ENCODE results near the gene HEATR9.

Gene HEATR9

DNA sequence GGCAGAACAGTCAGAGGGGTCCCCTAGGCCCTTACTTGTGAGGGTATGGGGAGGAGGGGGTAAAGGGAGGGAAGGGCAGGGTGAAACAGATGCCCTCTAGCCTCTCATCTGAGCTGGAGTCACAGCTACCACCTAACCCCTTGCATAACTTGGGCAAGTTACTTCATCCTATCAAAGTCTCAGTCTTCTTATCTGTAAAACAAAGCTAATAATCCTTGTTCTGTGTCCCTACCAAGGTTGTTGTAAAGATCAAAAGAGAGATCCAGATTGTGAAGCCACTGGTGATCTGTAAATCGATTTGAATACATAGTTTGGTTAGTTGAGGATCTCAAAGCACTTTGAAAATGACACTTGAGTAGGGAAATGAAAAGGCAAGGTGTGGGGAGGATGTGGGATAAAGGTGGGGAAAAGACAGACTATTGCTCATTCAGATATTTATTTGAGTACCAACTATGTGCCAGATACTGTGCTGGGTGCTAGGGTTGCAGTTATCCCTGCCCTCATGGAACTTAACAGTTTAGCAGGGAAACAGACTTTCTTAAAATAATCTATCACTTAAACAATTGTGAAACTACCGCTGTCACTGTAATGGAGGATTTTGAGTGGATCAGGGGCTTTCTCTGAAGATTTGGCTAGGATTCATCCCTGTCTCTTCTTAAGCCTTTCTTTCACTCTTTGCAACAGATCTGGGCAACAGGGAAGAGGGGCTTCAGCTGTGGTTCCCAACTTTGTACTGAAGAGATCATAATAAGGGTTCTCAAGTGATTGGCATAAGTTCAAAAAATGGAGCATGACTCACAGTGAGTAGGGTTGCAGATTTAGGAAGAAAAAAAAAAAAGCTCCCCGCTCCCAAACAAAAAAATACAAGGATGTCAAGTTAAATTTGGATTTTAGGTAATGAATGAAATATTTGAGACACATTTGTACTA is 3.0 kb downstream of the HEATR9 start:
- DNase-seq (ENCODE audit: low read depth): no peak

DNA sequence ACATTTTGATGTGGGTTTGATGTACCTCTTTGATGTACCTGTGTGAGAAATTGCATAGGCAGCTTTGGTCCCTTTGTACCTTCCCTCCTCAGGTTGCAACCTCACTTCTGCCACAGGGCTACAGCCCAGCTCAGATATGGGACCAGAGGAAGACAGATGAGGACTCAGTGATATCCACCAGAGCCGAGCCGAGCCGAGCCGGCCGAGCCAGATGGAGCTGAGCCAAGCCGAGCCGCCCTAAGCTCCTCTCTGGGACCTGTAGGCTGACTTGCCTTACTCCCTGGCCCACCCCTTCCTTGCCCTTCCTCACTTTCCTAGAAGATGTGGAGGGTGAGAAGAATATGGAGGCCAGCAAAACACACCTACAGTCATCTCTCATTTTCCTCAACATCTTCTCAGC is 3.8 kb downstream of the HEATR9 start:
- DNase-seq (ENCODE audit: low read depth): no peak

DNA sequence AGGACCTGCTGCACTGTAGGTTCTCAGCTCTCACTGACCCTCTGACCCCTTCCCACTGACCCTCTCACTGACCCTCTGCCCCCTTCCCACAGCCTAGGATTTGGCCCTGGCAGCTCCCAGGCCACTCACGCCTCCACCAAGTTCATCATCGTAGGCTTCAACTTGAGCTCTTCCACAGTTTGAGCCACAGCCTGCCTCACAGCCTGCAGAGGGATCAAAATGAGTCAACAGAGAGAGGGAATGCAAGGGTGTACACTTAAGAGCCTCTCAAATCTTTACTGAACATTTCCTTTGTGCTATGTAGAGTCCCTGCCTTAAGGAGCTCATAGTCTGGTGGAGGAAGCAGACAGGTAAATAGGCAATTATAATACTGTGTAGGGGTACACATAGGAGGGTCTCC is 12.1 kb downstream of the HEATR9 start:
- no peak for DNase-seq (ENCODE audit: low read depth)

DNA sequence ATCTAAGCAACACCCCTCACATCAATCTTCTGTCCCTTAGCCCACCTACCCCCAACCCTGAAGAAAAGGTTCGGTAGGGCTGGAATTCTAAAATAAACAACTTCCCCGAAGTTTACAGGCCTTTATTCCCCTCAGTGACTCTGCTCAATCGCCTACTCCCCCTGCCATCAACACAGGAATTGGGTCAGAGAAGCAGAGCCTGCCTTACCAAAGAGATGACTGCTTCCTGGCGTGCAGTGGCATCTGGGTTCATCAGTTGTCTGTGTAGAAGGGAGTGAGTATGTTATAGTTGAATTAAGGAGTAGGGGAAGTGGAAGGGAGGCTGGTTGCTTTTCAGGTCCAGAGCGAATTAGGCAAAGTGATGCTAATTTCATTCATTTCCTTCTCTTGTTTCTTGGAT is 12.7 kb downstream of the HEATR9 start:
- no peak for DNase-seq (ENCODE audit: low read depth)

DNA sequence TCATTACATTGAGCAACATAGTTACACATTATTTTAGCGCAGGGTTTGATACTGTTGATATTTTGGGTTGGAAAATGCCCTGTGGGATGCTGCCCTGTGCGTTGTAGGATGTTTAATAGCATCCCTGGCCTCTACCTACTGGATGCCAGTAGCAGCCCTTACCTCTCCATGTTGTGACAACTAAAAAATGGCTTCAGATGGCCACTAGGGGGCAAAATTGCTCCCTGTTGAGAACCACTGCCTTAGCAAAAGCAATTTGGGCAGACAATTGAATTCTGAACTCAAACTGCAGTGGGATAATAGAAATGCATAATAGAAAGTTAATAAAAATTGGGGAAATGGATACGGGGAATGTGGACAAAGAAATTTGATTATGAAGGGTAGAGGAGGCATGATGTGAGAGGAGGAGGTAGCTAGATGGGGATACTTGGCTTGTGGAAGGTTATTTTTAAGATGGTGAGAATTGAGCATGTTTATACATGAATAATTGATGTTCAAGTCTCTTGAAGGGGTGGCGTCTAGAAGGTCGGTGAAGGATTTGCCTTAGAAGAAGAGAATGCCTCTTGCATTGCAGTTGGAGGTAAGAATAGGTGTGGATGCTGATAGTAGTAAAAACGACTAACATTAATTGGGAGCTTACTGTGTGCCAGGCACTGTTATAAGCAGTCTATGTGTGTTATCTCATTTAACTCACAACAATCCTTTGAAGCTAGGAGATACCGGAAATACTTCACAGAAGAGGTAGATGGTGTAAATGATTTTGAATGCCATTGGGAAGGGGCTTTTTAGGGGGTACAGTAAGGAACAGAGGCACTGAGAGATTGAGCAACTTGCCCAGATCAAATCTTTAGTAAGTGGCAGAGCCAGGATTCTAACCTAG is 19.0 kb downstream of the HEATR9 start:
- no peak for DNase-seq (ENCODE audit: low read depth)

DNA sequence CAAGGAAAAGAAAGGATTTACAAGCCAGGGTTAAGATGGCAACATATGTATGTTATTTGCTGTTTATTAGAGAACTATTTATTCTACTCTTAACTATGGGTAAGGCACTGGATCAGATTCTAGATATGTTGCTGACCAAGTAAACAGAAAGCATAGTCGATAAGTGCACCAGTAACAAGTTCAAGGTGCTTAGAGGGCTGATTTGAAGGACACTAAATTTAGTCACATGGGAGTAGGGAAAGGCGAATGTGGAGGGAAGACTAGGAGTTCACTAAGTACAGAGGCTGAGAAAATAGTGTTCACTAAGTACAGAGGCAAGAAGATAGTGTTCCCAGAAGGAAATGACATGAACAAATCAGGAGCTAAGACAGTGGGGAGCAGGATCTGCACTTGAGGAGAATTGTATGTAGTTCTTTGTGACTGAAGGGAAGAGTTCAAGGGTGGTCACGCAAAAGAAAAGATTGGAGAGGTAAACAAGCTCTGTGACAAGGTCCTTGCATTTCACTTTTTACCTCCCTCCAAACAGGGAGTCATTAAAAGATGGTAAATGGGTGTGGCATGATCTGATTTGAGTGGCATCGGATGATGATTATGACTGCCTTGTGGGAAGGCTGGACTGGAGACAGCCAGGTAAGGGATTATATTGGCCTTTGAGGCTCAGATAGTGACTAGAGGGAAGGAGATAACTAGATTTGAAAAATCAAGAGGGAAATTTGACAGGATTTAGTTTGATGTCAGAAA is 20.9 kb downstream of the HEATR9 start:
- no peak for DNase-seq (ENCODE audit: low read depth)

DNA sequence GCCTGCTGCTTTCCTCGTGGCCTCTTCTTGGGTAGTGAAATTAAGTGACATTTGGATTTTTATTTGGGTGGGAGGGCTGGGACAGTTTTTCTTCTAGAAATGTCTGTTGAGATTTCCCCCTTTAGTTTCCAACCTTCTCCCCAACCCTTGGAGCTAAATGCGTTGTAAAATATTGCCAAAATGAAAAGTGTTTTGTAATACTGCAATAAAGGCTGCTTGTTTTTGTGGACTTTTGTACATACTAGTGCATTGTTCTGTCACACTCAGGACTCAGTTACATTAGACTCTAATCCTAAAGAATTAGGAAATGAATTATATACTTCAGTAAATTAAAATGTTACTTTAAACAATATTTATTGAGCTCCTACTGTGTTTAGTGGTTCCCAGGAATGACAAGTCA is 21.7 kb downstream of the HEATR9 start:
- no peak for DNase-seq (ENCODE audit: low read depth)

DNA sequence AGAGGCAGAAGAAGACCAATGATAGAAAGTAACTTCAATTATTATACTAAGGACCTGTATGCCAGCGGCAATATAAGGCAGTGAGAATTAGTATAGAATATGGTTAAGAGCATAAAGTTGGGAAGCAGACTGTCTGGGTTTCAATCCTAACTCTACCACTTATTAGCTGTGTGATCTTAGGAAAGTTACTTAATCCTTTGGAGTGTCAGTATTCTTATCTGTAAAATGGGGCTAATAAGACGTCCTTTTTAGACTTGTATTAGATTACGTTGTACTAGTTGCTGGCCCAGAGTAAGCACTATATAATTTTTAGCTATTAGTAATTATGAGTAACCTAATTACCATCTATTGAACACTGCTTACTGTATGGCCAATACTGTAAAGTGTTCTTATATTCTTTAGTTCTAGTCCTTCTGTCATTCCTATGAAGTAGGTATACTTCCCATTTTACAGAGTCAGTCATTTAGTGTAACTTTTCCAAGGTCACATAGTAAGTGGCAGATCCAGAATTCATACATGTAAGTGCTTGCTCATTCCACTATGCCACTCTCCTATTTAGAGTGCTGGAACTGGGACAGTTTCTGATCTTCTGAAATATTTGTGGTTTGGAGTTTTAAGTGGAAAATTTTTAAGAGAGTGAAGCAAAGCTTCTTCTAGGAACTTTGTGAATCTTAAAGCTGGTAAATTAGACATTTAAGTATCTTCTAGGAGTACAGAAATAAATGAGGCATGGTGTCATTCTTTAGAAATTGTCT is 22.5 kb downstream of the HEATR9 start:
- no peak for DNase-seq (ENCODE audit: low read depth)

DNA sequence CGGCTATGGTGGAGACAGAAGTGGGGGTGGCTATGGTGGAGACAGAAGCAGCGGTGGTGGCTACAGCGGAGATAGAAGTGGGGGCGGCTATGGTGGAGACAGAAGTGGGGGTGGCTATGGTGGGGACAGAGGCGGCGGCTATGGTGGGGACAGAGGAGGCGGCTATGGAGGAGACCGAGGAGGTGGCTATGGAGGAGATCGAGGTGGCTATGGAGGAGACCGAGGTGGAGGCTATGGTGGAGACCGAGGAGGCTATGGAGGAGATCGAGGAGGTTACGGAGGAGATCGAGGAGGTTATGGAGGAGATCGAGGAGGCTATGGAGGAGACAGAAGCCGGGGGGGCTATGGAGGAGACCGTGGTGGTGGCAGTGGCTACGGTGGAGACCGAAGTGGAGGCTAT is 24.1 kb downstream of the HEATR9 start:
- no peak for DNase-seq (ENCODE audit: low read depth)

DNA sequence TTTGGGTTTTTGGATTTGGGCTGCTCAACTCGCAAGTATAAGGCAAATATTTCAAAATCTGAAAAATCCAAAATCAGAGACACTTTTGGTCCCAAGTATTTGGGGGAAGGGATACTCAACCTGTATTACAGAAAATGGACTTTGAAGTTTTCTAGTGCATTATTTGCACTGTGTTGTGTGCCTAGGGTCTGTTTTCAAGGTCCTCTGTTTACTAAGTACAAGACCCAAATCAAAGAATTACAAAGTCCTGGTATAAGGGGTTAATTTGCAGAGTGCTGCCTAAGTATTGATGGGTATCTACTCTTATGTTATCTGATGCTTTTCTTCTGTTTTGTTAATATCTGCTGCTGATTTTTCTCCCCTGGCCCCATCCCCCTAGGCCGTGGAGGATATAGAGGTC is 25.0 kb downstream of the HEATR9 start:
- no peak for DNase-seq (ENCODE audit: low read depth)

DNA sequence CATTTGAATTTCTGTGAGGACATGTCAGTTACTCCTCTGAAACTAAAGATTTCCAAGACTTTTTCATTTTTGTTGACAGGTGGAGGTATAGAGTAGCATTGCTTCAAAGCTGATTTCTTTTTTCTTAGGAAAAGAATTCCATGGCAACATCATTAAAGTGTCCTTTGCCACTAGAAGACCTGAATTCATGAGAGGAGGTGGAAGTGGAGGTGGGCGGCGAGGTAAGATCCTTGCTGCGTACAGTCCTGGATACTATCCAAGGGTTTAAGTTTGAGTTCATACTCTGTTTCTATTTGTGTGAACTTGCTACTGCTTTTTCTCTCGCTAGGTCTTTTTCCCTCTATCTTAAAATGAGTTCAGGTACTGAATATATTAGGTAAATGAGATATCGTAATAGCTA is 26.5 kb downstream of the HEATR9 start:
- no peak for DNase-seq (ENCODE audit: low read depth)

DNA sequence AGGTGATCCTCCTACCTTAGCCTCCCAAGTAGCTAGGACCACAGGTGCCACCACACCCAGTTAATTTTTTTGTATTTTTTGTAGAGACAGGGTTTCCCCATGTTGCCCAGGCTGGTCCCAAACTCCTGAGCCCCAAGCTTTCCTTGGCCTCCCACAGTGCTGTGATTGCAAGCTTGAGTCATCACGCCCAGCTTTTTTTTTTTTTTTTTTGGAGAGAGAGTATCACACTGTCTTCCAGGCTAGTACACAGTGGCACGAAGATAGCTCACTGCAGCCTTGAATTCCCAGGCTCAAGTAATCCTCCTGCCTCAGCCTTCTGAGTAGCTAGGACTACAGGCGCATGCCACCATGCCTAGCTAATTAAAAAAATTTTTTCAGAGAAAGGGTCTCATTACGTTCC is 27.2 kb downstream of the HEATR9 start:
- no peak for DNase-seq (ENCODE audit: low read depth)

DNA sequence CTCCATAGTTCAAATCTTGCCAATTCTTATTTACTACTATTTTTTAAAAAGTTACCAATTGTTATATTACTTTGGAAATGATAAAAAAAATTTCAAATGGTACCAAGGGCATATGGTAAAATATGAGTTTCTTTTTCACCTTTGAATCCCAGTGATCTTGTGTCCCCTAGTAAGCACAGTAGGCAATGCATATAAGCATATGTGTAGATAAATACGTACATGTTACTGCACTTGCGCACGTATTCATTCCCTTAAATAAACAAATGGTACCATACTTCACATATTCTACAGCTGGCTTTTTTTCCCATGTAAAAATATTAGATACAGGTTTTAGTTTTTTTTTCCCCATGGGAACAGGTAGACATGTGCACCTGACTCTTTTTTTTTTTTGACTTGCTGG is 27.6 kb downstream of the HEATR9 start:
- no peak for DNase-seq (ENCODE audit: low read depth)

DNA sequence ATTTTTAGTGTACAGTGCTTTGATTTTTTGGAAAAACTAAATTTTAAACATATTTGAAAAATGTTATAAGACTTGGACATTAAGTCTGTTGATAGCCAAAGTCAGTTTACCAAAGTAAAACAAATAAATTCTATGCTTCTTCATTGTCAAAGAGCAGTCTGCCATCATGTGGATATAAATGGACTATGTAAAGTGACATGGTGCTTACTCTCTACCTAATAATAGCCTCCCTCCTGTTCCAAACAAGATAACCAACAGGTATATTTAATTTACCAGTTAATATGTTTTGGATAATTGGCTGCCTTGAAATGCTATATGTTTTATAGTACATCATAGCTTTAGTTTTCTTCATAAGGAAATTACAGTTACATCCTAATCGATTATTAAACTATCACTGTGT is 43.5 kb downstream of the HEATR9 start:
- no peak for DNase-seq (ENCODE audit: low read depth)

DNA sequence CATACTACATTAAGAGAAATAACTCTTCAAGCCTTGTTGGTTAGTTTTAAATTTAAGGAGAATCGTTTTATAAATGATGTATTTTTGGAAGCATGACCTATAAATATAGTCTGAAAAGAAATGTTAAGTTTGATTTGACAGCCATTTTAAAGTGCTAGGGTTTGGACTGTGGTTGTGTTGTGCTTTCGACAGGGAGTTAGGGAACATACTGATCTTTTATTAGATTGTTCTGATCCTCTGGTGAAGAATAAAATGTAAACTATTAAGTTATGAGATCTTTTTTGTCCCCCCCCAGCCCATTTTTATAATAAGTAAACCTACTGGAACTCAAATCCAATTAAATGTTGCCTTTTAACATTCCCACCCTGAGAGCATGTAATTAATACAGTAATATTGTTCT is 47.4 kb downstream of the HEATR9 start:
- DNase-seq (ENCODE audit: low read depth): no peak

DNA sequence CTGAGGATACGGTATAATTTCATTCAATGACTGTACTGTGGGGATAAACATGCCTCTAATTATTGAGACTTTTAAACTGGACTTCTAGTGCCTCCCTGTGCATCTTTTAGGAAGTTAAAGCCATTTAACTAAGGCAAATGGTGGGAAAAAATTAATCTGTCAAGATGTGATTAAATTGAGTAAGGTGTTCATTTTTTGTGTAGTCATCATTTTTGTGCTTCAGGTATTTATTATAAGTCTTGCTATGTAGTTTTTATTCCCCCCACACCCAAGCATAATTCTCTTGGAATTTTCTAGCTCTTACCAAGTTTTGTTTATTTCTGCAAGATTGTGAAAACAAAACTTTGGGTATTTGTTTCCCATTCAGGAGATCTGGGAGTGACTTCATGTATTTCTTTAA is 49.2 kb downstream of the HEATR9 start:
- no peak for DNase-seq (ENCODE audit: low read depth)

DNA sequence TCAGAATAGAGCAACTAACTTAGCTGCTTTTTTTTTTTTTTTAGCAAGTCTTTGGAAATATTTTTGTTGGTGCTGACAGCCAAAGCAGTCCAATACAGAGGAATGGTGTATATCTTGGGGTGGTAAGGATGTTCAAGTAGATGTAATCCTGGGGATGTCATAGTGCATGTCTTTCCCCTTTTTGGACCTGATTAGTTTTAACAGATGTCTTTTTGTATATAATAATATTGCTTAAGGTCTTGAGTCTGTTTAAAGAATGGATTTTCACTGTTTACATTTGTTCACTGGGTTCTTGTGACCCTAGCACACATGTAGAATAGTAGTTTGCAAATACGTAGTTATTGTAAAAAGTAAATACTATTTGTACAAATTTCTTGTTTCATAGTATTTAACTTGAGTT is 51.5 kb downstream of the HEATR9 start:
- no peak for DNase-seq (ENCODE audit: low read depth)

DNA sequence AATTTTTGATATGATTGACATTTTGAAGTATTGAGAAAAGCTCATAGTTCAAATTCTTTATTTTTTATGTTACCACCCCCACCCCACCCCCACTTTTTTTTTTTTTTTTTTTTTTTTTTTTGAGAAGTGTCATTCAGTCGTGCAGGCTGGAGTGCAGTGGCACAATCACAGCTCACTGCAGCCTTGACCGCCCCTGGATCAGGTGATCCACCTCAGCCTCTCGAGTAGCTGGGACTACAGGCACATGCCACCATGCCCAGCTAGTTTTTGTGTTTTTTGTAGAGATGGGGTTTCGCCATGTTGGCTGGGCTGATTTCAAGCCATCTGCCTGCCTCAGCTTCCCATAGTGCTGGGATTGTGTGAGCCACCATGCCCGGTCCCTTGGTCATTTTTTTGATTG is 52.0 kb downstream of the HEATR9 start:
- DNase-seq (ENCODE audit: low read depth): no peak

DNA sequence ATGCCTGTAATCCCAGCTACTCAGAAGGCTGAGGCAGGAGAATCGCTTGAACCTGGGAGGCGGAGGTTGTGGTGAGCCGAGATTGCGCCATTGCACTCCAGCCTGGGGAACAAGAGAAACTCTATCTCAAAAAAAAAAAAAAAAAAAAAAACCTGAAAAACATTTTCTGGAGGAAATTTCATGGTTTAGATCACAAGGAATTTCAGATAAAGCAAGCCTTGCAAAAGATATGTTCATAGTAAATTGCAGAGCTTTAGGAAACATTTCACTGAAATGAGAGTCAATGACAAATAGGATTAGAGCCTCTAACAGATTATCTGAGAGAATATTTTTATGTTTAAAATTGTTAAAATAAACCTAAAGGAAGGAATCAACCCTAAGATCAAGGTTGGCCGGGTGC is 56.2 kb downstream of the HEATR9 start:
- no peak for DNase-seq (ENCODE audit: low read depth)

DNA sequence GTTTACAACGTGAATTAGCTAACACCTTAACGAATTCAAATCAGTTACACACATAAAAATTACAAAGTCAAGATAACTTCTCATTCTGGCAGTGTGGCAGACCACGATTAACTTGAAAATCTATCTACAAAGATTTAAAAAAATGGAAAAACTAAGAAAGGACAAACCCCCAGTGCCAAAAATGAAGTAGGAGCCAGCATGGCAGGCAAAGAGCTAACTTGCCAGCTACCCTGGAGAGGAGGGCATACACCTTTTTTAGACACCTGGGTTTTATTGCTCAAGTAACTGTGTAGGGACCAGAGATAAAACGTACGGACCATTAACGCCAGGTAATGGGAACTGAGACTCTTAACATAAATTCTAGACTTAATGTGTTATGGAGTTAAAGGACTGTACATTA is 56.9 kb downstream of the HEATR9 start:
- DNase-seq (ENCODE audit: low read depth): no peak

DNA sequence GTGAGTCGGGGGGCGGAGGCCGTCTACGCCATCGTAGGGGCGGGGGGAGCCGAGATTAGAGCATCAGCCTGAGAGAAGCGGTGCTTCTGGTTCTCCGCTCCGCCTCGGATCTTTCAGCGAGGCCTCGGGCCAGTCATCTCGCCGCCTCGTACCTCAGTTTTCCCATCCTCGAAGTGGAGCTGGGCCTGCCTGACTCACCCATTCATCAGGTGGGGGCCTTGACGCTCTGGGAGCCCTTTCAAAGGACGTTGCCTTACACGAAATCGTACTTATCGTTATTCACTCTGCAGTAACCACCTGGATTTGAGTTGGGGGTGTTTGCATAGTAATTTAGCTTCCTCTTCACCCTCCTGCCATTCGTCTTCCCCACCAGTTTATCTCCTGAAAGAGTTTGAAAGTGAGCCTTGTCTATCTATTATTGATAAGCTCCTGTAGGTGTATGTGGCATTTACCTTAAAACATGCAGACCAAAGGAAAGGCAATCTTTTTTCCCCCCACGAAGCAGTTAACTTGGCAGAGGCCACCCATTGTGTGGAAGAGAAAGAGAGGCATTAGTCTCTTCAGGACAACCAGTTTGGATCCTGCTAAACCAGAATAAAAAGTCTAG is 58.7 kb downstream of the HEATR9 start:
- no peak for DNase-seq (ENCODE audit: low read depth)

All from stimulated activated CD8-positive, alpha-beta memory T cell treated with anti-CD3 and anti-CD28 coated beads, Interleukin-15, amount 100 ng/mL, for 24 hours (primary cell).